ENCODE data around the gene CACNA2D4. TPM values are rescaled to one million over a fixed set of nuclear protein-coding genes. Genes with fewer than 3 reads are reported as not detected.

CACNA2D4 gene
- total and polyA plus RNA-seq, 8 donors = 0.60 to 3.1 (median 2.0) TPM

- Histone ChIP-seq H3K4me3 (peak overlapping the region in 1 of 4 donors; percentile 25), H3K36me3 (no peaks in the 10 kb centered on the region), H3K27ac (no peak overlapping the region), H3K4me1 (no peaks in the 10 kb centered on the region), H3K9me3 (no peaks in the 10 kb centered on the region), H3K27me3 (no peaks in the 10 kb centered on the region)
- ATAC-seq (no peak), FAIRE-seq (no peak), DNase-seq (peak in 1 of 6 donors; percentile 4)
- TF ChIP-seq CTCF (IDR thresholded peaks at IDR 0.05) = no peak
- 60 to 73% methylated on average over 6 of the region's 6 CpGs for WGBS, 2 donors
- intact Hi-C loops (cut with DNase I) = no loop called here
Observed at GRCh38 chr12:1918884-1919236, 408 bp upstream of the CACNA2D4 start.

- no peaks in the 10 kb centered on the region for H3K4me1 ChIP-seq
- DNase-seq (peak in 2 of 6 donors; percentile 5 to 8), FAIRE-seq (no peak), ATAC-seq (peak in 2 of 4 donors; percentile 33 to 63)
- no peaks in the 10 kb centered on the region for H3K27me3 ChIP-seq
- no peaks in the 10 kb centered on the region for H3K36me3 ChIP-seq
- no peaks in the 10 kb centered on the region for H3K9me3 ChIP-seq
- WGBS, 2 donors = 74 to 82% methylated on average over 22 of the region's 22 CpGs
- H3K4me3 ChIP-seq = peak overlapping the region in 1 of 4 donors; percentile 25
- no peak for TF ChIP-seq CTCF (IDR thresholded peaks at IDR 0.05)
- intact Hi-C loops (cut with DNase I) = no loop called here
- peak overlapping the region in 2 of 4 donors; percentile 33 to 41 for H3K27ac ChIP-seq
Observed at GRCh38 chr12:1917172-1918070, 1.0 kb downstream of the CACNA2D4 start.

GRCh38 chr12:1916371-1917171, 1.9 kb downstream of the CACNA2D4 start:
- Histone ChIP-seq H3K4me1 (no peaks in the 10 kb centered on the region), H3K36me3 (no peaks in the 10 kb centered on the region), H3K4me3 (no peak overlapping the region), H3K27me3 (no peaks in the 10 kb centered on the region), H3K27ac (no peak overlapping the region), H3K9me3 (no peaks in the 10 kb centered on the region)
- peak in 3 of 6 donors; percentile 16 to 60 (median 20) for DNase-seq
- no peak for FAIRE-seq
- no peak for TF ChIP-seq CTCF (IDR thresholded peaks at IDR 0.05)
- intact Hi-C loops (cut with DNase I) = no loop called here
- 32 to 33% methylated on average over 17 to 18 of the region's 18 CpGs for WGBS, 2 donors
- ATAC-seq = peak in 1 of 4 donors; percentile 37

GRCh38 chr12:1915082-1915968, 3.1 kb downstream of the CACNA2D4 start:
- 85 to 93% methylated on average over 18 of the region's 18 CpGs for WGBS, 2 donors
- DNase-seq (peak in 3 of 6 donors; percentile 2 to 38 (median 8)), ATAC-seq (no peak), FAIRE-seq (no peak)
- H3K27me3 ChIP-seq = no peaks in the 10 kb centered on the region
- no peaks in the 10 kb centered on the region for H3K36me3 ChIP-seq
- intact Hi-C loops (cut with DNase I) = no loop called here
- no peak for TF ChIP-seq CTCF (IDR thresholded peaks at IDR 0.05)
- no peaks in the 10 kb centered on the region for H3K4me1 ChIP-seq
- H3K9me3 ChIP-seq = no peaks in the 10 kb centered on the region
- no peak overlapping the region for H3K27ac ChIP-seq
- no peak overlapping the region for H3K4me3 ChIP-seq
